Tibial nerve (tissue), 4 donors: ENCODE measurements around the gene ABCA13. TPM values are rescaled to one million over a fixed set of nuclear protein-coding genes. Genes with fewer than 3 reads are reported as not detected.

Source experiments
- DNase-seq, 2 donors: peaks; one replicate each; pipeline ENCODE4 v3.0.0-alpha.2; 2019; ENCODE audit warnings: low spot score in 2 of 2
- H3K27ac ChIP-seq, 4 donors: fragments of 200-600 bp; sonication (generic) in 3 of 4; one replicate each; pipeline ENCODE4 v1.5.1; 2017 to 2019; ENCODE audit warnings: mild to moderate bottlenecking in 1 of 4
- H3K27me3 ChIP-seq, 2 donors: fragments of 200-600 bp; sonication (generic) in 1 of 2; one replicate each; pipeline versions ENCODE4 v1.5.1 to v1.6.0; 2017 to 2019
- H3K36me3 ChIP-seq, 3 donors: fragments of 200-600 bp; sonication (generic); one replicate each; pipeline ENCODE4 v1.5.1; 2018 to 2019
- H3K4me1 ChIP-seq, 4 donors: fragments of 200-600 bp; sonication (generic) in 3 of 4; one replicate each; pipeline ENCODE4 v1.5.1; 2017 to 2019
- H3K4me3 ChIP-seq, 4 donors: fragments of 200-600 bp; sonication (generic) in 3 of 4; one replicate each; pipeline ENCODE4 v1.5.1; 2017 to 2019; ENCODE audit warnings: mild to moderate bottlenecking in 1 of 4, moderate library complexity in 1 of 4
- H3K9me3 ChIP-seq, 4 donors: fragments of 200-600 bp; sonication (generic) in 3 of 4; one replicate each; pipeline ENCODE4 v1.5.1; 2017 to 2019
- EP300 ChIP-seq, 2 donors: sonication (generic); formaldehyde crosslinking; IDR thresholded peaks; one replicate each; pipeline ENCODE4 v1.6.1; 2017; ENCODE audit warnings: antibody characterized with exemption in 2 of 2, mild to moderate bottlenecking in 1 of 2
- POLR2A ChIP-seq, 2 donors: fragments of 450-650 bp; IDR thresholded peaks; one replicate each; pipeline ENCODE4 v1.6.1; 2017; ENCODE audit warnings: antibody characterized with exemption in 2 of 2, mild to moderate bottlenecking in 2 of 2, moderate library complexity in 2 of 2
- WGBS, 2 donors: methylation state at CpG; one replicate each; pipeline ENCODE4 v1.1.5; 2018; 5-methylcytosine and 5-hydroxymethylcytosine counted together
- total RNA-seq, 4 donors: library from RNA; depleted of rRNA; stranded (reverse); fragments of >200 nt; gene quantifications; one replicate each; pipeline ENCODE4 v1.1.0, GENCODE V29; 2016
- TF ChIP-seq, protein P1 (sequence below), 5 experiments: fragments of 200-600 bp in 3 of 5; fragments of 450-650 bp in 2 of 5; sonication (generic) in 3 of 5; IDR thresholded peaks; one replicate each; pipeline ENCODE4 v1.5.1; 2016 to 2019; ENCODE audit warnings: antibody characterized with exemption in 5 of 5, mild to moderate bottlenecking in 3 of 5, moderate library complexity in 2 of 5

Gene ABCA13
- total RNA-seq, 4 donors from 2014 or later, result 0.90 to 4.6 (median 3.6) TPM

DNA sequence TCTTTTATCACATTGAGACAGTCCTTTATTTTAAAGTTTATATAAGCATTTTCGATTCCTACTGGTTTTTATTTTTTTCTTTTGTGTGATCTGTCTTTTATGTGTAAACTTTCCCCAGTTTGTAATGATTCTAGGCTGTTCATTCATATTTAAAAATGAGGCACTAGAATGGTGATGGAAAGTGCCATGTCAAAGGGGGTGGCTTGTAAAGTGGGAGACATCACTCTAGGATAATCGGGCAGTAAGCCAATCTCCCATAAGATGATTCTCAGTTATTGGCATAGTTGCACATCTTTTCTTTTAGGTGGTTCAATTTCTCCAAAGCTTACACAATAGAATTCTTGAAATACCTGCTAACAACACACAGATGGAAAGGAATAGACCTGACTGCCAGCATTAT is 90.4 kb downstream of the ABCA13 start:
- Histone ChIP-seq H3K27me3 (no peaks in the 10 kb centered on the region), H3K36me3 (no peaks in the 10 kb centered on the region), H3K27ac (no peak overlapping the region), H3K9me3 (no peaks in the 10 kb centered on the region), H3K4me1 (no peaks in the 10 kb centered on the region), H3K4me3 (no peak overlapping the region)
- WGBS, 2 donors, result 91 to 95% methylated on average over 2 of the region's 2 CpGs
- no peak for TF ChIP-seq EP300 (IDR thresholded peaks at IDR 0.05)
- no peak for DNase-seq

DNA sequence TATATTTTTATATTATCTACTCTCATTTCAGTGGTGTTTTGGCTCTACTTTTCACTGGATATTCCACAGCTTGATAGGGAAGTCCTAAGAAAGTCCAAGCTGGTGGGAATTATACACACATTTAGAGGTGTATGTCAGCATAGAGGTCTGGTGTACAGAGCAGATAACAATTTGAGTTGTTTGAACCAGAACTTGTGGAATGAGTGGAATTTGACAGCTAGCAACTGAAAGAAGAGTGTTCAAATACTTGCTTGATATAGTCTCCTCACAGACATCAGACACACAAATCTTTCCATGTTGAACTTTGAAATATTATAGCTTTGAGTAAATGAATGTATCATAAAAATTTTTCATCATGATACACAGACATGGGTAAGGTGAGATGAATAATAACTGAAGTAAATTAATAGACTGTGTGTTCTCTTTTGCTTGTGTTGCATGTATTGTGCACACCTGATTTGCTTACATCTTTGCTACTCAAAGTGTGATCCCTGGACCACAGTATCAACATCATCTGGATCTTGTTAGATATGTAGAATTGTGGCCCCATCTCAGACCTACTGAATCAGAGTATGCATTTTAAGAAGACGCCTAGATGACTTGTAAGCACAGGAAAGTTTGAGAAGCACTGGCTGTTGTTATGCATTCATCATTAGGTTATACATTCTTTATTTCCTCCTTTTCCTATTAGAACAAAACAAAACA is 91.5 kb downstream of the ABCA13 start:
- 76 to 84% methylated on average over 1 of the region's 1 CpG for WGBS, 2 donors
- Histone ChIP-seq H3K27me3 (no peaks in the 10 kb centered on the region), H3K4me3 (no peak overlapping the region)

DNA sequence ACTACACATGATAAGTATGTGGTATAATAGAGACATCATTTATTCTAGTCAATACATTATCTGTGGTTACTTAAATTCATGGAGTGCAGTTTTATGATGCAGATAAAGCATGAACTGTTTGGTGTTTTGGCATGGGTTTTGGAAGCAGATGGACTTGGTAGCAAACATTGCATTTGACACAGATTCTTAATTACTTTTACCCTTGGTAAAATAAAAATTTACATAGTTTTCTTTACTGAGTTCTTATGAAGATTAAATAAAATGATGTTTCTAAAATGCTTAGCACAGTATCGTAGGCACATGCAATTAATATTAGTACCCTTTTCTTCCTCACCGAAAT is 92.0 kb downstream of the ABCA13 start:
- Histone ChIP-seq H3K9me3 (no peaks in the 10 kb centered on the region), H3K27ac (no peak overlapping the region), H3K4me1 (no peaks in the 10 kb centered on the region), H3K4me3 (no peak overlapping the region), H3K27me3 (no peaks in the 10 kb centered on the region), H3K36me3 (no peaks in the 10 kb centered on the region)
- WGBS, 2 donors, result 94% methylated on average over 2 of the region's 2 CpGs
- TF ChIP-seq, protein P1, sequence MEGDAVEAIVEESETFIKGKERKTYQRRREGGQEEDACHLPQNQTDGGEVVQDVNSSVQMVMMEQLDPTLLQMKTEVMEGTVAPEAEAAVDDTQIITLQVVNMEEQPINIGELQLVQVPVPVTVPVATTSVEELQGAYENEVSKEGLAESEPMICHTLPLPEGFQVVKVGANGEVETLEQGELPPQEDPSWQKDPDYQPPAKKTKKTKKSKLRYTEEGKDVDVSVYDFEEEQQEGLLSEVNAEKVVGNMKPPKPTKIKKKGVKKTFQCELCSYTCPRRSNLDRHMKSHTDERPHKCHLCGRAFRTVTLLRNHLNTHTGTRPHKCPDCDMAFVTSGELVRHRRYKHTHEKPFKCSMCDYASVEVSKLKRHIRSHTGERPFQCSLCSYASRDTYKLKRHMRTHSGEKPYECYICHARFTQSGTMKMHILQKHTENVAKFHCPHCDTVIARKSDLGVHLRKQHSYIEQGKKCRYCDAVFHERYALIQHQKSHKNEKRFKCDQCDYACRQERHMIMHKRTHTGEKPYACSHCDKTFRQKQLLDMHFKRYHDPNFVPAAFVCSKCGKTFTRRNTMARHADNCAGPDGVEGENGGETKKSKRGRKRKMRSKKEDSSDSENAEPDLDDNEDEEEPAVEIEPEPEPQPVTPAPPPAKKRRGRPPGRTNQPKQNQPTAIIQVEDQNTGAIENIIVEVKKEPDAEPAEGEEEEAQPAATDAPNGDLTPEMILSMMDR (IDR thresholded peaks at IDR 0.05), result no peak
- no peak for TF ChIP-seq EP300 (IDR thresholded peaks at IDR 0.05)
- no peak for TF ChIP-seq POLR2A (IDR thresholded peaks at IDR 0.05)
- no peak for DNase-seq

More for the DNA sequence above, 91.5 kb downstream of the ABCA13 start:
- H3K9me3 ChIP-seq, result no peaks in the 10 kb centered on the region
- H3K36me3 ChIP-seq, result no peaks in the 10 kb centered on the region
- H3K4me1 ChIP-seq, result no peaks in the 10 kb centered on the region
- no peak overlapping the region for H3K27ac ChIP-seq
- TF ChIP-seq, protein P1 (IDR thresholded peaks at IDR 0.05), result no peak
- DNase-seq, result no peak

DNA sequence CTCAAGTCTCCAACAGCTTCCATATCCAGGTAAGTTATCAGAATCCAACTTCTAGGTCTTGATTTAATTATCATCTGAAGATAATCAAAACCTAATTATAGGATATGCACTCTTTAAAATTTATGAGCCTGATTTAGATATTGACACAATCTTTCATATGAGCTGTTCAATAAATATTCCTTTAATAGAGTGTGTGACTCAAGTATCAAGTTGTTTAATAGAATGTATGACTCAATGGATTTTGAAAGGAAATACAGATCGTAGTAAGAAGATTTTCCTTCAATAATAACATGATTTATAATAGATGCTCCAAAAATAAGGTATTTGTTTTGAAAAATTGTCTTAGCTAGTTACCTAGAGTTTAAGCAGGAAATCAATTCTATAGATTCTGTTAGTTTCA is 97.8 kb downstream of the ABCA13 start:
- H3K27me3 ChIP-seq, result no peaks in the 10 kb centered on the region
- DNase-seq, result no peak
- TF ChIP-seq POLR2A (IDR thresholded peaks at IDR 0.05) (no peak), EP300 (IDR thresholded peaks at IDR 0.05) (no peak)
- TF ChIP-seq, protein P1 (IDR thresholded peaks at IDR 0.05), result no peak
- 76 to 83% methylated on average over 1 of the region's 1 CpG for WGBS, 2 donors
- no peak overlapping the region for H3K4me3 ChIP-seq
- H3K27ac ChIP-seq, result no peak overlapping the region
- H3K36me3 ChIP-seq, result no peaks in the 10 kb centered on the region
- no peaks in the 10 kb centered on the region for H3K9me3 ChIP-seq
- no peaks in the 10 kb centered on the region for H3K4me1 ChIP-seq

DNA sequence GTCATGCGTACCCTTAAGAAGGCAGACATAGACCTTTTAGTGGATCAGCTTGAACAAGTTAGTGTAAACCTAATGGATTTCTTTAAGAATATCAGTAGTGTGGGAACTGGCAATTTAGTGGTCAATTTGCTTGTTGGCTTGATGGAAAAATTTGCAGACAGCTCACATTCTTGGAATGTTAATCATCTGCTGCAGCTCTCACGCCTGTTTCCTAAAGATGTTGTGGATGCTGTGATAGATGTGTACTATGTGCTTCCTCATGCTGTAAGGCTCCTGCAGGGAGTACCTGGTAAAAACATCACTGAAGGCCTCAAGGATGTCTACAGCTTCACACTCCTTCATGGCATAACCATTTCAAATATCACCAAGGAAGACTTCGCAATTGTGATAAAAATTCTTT is 103.4 kb downstream of the ABCA13 start:
- no peak overlapping the region for H3K27ac ChIP-seq
- H3K4me1 ChIP-seq, result no peaks in the 10 kb centered on the region
- no peak overlapping the region for H3K4me3 ChIP-seq
- H3K36me3 ChIP-seq, result no peaks in the 10 kb centered on the region
- WGBS, 2 donors, result 62 to 66% methylated on average over 3 of the region's 3 CpGs
- no peaks in the 10 kb centered on the region for H3K27me3 ChIP-seq
- DNase-seq, result no peak
- no peak for TF ChIP-seq EP300 (IDR thresholded peaks at IDR 0.05)
- TF ChIP-seq, protein P1 (IDR thresholded peaks at IDR 0.05), result no peak
- TF ChIP-seq POLR2A (IDR thresholded peaks at IDR 0.05), result no peak
- H3K9me3 ChIP-seq, result no peaks in the 10 kb centered on the region

DNA sequence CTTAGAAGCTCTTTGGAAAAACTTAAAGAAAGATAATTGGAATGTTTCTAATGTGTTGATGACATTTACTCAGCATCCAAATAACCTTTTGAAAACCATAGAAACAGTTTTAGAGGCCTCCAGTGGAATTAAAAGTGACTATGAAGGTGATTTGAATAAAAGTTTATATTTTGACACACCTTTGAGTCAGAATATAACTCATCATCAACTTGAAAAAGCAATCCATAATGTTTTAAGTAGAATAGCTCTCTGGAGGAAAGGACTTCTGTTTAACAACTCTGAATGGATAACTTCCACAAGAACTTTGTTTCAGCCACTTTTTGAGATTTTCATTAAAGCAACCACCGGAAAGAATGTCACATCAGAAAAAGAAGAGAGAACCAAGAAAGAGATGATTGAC is 108.2 kb downstream of the ABCA13 start:
- DNase-seq, result no peak
- WGBS, 2 donors, result 78 to 85% methylated on average over 1 of the region's 1 CpG

More for the DNA sequence above, 108.2 kb downstream of the ABCA13 start:
- Histone ChIP-seq H3K27me3 (no peaks in the 10 kb centered on the region), H3K4me1 (no peaks in the 10 kb centered on the region), H3K27ac (no peak overlapping the region), H3K9me3 (no peaks in the 10 kb centered on the region), H3K36me3 (no peaks in the 10 kb centered on the region), H3K4me3 (no peak overlapping the region)
- TF ChIP-seq, protein P1 (IDR thresholded peaks at IDR 0.05), result no peak
